GM19043 (cell line): ENCODE data around the gene PHC3.
A peak's percentile ranks its signal among the peaks of the same experiment; 100 is the strongest.

Experiments
- ATAC-seq: cut with Tn5 transposase; IDR thresholded peaks from one replicate; pipeline ENCODE4 v1.9.1; 2021; ENCODE audit warnings: low read depth; ENCODE audit not compliant: unreplicated experiment

Gene PHC3

DNA sequence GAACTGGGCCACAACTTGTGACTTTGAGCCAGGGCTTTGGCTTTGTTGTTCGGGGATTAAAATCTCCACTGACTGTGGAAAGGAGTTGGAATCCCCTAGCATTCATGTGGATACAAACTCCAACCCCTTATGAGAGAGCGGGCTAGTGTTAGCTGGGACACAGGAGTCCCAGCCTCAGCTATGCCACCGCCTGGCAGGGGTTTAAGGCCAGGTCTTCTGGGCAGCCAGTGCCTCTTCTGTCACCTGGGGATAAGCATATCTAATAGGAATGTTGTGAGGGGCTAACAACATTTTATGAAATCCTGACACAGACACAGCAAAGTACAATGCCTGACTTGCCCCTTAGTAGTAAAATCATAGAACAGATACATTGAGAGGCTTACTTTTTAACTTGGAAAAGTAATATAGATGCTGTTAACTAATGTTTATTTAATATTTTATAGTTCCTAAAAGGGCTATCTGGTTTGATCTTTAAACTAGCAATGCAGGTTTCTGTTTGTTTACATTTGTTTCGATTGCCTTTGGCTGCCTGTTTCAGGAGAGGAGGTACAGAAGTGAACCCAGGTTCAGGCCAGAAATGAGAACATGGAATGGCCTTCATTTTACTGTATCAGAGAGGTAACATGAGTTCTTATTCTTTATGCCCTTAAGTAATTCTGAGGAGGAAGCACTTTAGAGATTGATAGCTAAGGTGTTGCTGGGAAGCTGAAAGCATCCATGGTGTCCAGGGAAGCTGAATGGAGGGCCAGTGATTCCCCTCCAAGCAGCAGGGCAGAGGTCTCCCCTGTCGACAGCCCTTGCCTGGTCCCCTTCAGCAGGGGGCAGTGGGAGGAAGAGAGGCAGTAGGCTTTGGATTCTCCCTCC is 135.0 kb downstream of the PHC3 start:
- ATAC-seq = no peak

- ATAC-seq = peak; percentile 80
These were observed 136.7 kb downstream of the PHC3 start for GRCh38 chr3:170044795-170045244.

- no peak for ATAC-seq
These were observed 137.3 kb downstream of the PHC3 start for GRCh38 chr3:170044271-170044670.

DNA sequence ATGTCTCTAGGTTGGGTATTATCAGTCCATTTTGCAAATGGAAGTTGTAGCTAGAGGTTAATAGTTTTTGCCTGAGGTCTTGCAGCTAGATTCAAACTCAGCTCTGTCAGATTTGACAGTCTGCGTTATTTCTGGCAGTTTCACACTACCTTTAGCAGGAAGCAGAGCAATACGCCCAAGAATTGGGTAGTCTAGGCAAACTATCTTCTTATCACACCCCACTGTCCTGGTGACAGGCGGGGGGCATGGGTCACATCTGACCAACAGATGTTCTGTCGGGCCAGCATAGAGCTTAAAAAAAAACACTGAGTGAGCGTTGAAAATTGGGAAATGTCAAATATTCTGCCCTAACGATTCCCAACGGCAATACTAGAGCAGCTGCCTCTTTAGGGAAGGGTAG is 138.0 kb downstream of the PHC3 start:
- ATAC-seq = no peak

DNA sequence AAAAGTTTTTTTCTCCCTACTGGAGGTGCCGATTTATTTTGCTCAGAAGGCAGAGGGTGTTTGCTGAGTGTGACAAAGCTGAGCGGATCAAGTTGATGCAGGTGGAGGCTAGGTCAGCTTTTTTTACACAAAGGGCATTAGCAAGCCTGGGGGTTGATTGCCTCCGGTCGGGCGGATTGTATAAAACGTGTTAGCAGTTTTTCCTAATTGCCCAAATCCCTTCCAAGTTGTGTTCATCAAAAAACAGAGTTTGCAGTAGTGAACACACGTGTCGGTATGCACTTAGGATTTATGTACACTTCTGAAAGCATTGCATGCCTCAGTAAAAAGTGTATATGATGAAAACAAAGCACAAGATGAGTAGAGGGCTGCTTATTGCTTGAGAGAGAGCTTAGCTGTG is 141.1 kb downstream of the PHC3 start:
- ATAC-seq = no peak

GRCh38 chr3:170038434-170039110 is 143.0 kb downstream of the PHC3 start:
- peak; percentile 17 for ATAC-seq
